ENCODE measurements around the gene PLXNC1.

PLXNC1 gene

GRCh38 chr12:94123127-94123526 is 25.2 kb upstream of the PLXNC1 start:
- Histone ChIP-seq H3K9me3 (ENCODE audit: control insufficient read depth, insufficient read depth, low read depth, low read length) (no peaks in the 10 kb centered on the region), H3K4me3 (ENCODE audit: low read depth, low read length) (no peak overlapping the region), H3K27ac (ENCODE audit: extremely low read depth, low read depth, low read length) (no peak overlapping the region), H3K36me3 (ENCODE audit: control insufficient read depth in 2 of 2, insufficient read depth in 1 of 2, low read length in 2 of 2) (no peaks in the 10 kb centered on the region), H3K4me1 (ENCODE audit: control insufficient read depth, insufficient read depth, low read length) (no peaks in the 10 kb centered on the region)
- TF ChIP-seq ZNF707 (tag by site-specific recombination; IDR thresholded peaks at IDR 0.05): no peak
- POLR2A ChIA-PET: no interaction called here
- CTCF ChIA-PET: interaction anchor here (1.0 kb wide), 1 partner anchor 21 kb away, joined by 3 read pairs; no protein-coding TSS in a partner anchor

DNA sequence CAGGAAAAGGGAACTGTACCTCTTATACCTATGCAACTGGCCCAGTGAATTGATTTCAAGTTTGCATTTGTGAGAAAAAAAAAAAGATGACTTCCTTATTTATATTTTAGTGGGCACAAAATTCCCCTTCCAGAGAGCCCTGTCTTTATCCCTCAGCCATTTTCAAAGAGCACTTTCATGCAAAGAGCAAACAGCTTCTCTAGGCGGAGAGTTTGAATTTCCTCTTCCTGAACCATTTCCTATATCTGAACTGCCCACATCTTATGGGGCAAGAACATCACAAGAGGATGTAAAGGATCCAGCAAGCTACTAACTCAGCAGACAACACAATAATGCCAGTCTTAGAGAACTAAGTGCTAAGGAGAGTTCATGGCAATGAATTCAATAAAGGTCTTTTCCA is 22.3 kb upstream of the PLXNC1 start:
- no peak overlapping the region for H3K4me3 ChIP-seq (ENCODE audit: low read depth, low read length)
- CTCF ChIA-PET: interaction anchor here (0.7 to 1.2 kb wide), 3 partner anchors 24 to 1872 kb away, joined by 3 to 4 read pairs (median 3); no protein-coding TSS in a partner anchor
- POLR2A ChIA-PET: interaction anchor here (0.7 kb wide), 1 partner anchor 985 kb away, joined by 6 read pairs; no protein-coding TSS in a partner anchor
- no peaks in the 10 kb centered on the region for H3K36me3 ChIP-seq (ENCODE audit: control insufficient read depth in 2 of 2, insufficient read depth in 1 of 2, low read length in 2 of 2)
- no peak overlapping the region for H3K27ac ChIP-seq (ENCODE audit: extremely low read depth, low read depth, low read length)
- H3K9me3 ChIP-seq (ENCODE audit: control insufficient read depth, insufficient read depth, low read depth, low read length): no peaks in the 10 kb centered on the region
- no peaks in the 10 kb centered on the region for H3K4me1 ChIP-seq (ENCODE audit: control insufficient read depth, insufficient read depth, low read length)
- TF ChIP-seq ZNF266 (tag by site-specific recombination; IDR thresholded peaks at IDR 0.05; ENCODE audit: low read depth): no peak
- TF ChIP-seq MZF1 (tag by site-specific recombination; IDR thresholded peaks at IDR 0.05; ENCODE audit: borderline replicate concordance): no peak
- TF ChIP-seq, protein P1, sequence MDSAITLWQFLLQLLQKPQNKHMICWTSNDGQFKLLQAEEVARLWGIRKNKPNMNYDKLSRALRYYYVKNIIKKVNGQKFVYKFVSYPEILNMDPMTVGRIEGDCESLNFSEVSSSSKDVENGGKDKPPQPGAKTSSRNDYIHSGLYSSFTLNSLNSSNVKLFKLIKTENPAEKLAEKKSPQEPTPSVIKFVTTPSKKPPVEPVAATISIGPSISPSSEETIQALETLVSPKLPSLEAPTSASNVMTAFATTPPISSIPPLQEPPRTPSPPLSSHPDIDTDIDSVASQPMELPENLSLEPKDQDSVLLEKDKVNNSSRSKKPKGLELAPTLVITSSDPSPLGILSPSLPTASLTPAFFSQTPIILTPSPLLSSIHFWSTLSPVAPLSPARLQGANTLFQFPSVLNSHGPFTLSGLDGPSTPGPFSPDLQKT (IDR thresholded peaks at IDR 0.05; ENCODE audit: borderline replicate concordance, low read depth, low read length): no peak
- TF ChIP-seq, protein P2, sequence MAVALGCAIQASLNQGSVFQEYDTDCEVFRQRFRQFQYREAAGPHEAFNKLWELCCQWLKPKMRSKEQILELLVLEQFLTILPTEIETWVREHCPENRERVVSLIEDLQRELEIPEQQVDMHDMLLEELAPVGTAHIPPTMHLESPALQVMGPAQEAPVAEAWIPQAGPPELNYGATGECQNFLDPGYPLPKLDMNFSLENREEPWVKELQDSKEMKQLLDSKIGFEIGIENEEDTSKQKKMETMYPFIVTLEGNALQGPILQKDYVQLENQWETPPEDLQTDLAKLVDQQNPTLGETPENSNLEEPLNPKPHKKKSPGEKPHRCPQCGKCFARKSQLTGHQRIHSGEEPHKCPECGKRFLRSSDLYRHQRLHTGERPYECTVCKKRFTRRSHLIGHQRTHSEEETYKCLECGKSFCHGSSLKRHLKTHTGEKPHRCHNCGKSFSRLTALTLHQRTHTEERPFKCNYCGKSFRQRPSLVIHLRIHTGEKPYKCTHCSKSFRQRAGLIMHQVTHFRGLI (tag by site-specific recombination; IDR thresholded peaks at IDR 0.05): no peak
- no peak for TF ChIP-seq ZNF48 (tag by site-specific recombination; IDR thresholded peaks at IDR 0.05)
- TF ChIP-seq ZBTB1 (tag by site-specific recombination; IDR thresholded peaks at IDR 0.05): no peak
- TF ChIP-seq ZNF777 (tag by site-specific recombination; IDR thresholded peaks at IDR 0.05; ENCODE audit: borderline replicate concordance): no peak
- TF ChIP-seq, protein P3, sequence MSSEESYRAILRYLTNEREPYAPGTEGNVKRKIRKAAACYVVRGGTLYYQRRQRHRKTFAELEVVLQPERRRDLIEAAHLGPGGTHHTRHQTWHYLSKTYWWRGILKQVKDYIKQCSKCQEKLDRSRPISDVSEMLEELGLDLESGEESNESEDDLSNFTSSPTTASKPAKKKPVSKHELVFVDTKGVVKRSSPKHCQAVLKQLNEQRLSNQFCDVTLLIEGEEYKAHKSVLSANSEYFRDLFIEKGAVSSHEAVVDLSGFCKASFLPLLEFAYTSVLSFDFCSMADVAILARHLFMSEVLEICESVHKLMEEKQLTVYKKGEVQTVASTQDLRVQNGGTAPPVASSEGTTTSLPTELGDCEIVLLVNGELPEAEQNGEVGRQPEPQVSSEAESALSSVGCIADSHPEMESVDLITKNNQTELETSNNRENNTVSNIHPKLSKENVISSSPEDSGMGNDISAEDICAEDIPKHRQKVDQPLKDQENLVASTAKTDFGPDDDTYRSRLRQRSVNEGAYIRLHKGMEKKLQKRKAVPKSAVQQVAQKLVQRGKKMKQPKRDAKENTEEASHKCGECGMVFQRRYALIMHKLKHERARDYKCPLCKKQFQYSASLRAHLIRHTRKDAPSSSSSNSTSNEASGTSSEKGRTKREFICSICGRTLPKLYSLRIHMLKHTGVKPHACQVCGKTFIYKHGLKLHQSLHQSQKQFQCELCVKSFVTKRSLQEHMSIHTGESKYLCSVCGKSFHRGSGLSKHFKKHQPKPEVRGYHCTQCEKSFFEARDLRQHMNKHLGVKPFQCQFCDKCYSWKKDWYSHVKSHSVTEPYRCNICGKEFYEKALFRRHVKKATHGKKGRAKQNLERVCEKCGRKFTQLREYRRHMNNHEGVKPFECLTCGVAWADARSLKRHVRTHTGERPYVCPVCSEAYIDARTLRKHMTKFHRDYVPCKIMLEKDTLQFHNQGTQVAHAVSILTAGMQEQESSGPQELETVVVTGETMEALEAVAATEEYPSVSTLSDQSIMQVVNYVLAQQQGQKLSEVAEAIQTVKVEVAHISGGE (tag by site-specific recombination; conservative IDR thresholded peaks at IDR 0.05; ENCODE audit: low read depth): no peak
- TF ChIP-seq ZNF677 (tag by site-specific recombination; IDR thresholded peaks at IDR 0.05): no peak
- TF ChIP-seq ZNF426 (tag by site-specific recombination; IDR thresholded peaks at IDR 0.05): no peak
- TF ChIP-seq ZNF624 (tag by site-specific recombination; IDR thresholded peaks at IDR 0.05): no peak
- TF ChIP-seq ZNF391 (tag by site-specific recombination; IDR thresholded peaks at IDR 0.05; ENCODE audit: borderline replicate concordance, low read depth): no peak
- TF ChIP-seq, protein P4, sequence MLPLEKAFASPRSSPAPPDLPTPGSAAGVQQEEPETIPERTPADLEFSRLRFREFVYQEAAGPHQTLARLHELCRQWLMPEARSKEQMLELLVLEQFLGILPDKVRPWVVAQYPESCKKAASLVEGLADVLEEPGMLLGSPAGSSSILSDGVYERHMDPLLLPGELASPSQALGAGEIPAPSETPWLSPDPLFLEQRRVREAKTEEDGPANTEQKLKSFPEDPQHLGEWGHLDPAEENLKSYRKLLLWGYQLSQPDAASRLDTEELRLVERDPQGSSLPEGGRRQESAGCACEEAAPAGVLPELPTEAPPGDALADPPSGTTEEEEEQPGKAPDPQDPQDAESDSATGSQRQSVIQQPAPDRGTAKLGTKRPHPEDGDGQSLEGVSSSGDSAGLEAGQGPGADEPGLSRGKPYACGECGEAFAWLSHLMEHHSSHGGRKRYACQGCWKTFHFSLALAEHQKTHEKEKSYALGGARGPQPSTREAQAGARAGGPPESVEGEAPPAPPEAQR (tag by site-specific recombination; IDR thresholded peaks at IDR 0.05): no peak

All from HEK293 (cell line).